Regular cardiac myocyte (primary cell): ENCODE data around the gene ZNF503. TPM values are rescaled to one million over a fixed set of nuclear protein-coding genes. Genes with fewer than 3 reads are reported as not detected.

Source experiments
- total RNA-seq: library from RNA; depleted of rRNA; stranded (reverse); fragments of >200 nt; gene quantifications from 2 replicates; pipeline ENCODE4 v1.2.3, GENCODE V29; 2014

ZNF503 gene
- 2.7 and 3.7 TPM in 2 replicates for total RNA-seq

GRCh38 chr10:75401569-75402485 lies at the start of gene ZNF503:
Gene ZNF503, minus strand, starts transcription at chr10:75401764. Its CDS starts 345 bp downstream, at chr10:75401419.

GRCh38 chr10:75431180-75432111 lies 29.9 kb upstream of the ZNF503 start, which contains the start of gene LRMDA:
Gene LRMDA, plus strand, starts transcription at chr10:75431624.

Other genes starting within 250 kb of the ZNF503 start
- gene VDAC2, start 191.0 kb downstream of the ZNF503 start, total RNA-seq = 165 and 223 TPM in 2 replicates
- gene COMTD1, start 165.8 kb downstream of the ZNF503 start, total RNA-seq = 4.2 and 5.9 TPM in 2 replicates
- gene LRMDA, start 29.9 kb upstream of the ZNF503 start, total RNA-seq = 0.38 and 2.0 TPM in 2 replicates